Measurements from ENCODE around the gene FMO1.

The FMO1 gene

DNA sequence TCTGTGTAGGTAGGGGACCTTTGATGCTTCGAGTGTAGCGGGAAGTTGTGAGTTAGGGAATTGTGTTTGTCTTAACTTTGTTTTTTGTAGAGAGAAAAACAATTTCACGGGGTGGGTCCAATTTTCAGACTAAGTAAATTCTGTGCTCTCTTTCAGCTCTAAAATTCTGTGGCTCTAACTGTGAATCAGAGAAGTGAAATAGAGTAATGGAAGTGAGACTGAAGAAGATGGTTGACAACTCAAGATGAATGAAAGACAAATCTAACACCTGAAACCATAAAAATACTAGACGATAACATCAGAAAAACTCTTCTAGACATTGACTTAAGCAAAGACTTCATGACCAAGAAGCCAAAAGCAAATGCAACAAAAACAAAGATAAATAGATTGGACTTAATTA, 4.4 kb upstream of the FMO1 start:
- no peak for DNase-seq

- DNase-seq, result peak; percentile 30
Observed at GRCh38 chr1:171245458-171246064, 2.7 kb upstream of the FMO1 start.

GRCh38 chr1:171247501-171247900, 793 bp upstream of the FMO1 start:
- no peak for DNase-seq

GRCh38 chr1:171248841-171249240, 547 bp downstream of the FMO1 start:
- no peak for DNase-seq

GRCh38 chr1:171250263-171250662, 2.0 kb downstream of the FMO1 start:
- DNase-seq, result no peak

GRCh38 chr1:171251042-171251951, 3.0 kb downstream of the FMO1 start:
- DNase-seq, result peak; percentile 43

- no peak for DNase-seq
Observed at GRCh38 chr1:171251952-171252300, 3.6 kb downstream of the FMO1 start.

DNA sequence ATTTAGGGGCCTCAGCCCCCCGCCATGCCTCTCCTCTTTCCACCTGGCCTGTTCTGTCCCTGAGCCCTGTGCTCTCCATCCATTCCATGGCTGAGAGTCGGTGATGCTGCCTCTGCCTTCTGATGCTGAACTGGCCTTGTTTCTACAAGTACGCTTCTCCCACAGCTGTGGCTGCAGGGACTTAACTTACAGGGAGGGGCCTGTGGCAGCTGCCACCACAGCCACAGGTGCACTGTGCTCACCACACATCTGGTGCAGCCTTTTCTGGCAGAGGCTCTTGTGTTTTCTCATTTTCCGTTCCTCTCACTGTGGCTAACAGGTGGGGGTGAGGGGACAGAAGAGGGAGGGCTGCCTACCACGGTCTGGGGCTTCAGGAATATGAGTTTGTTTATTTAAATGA, 4.2 kb downstream of the FMO1 start:
- no peak for DNase-seq

DNA sequence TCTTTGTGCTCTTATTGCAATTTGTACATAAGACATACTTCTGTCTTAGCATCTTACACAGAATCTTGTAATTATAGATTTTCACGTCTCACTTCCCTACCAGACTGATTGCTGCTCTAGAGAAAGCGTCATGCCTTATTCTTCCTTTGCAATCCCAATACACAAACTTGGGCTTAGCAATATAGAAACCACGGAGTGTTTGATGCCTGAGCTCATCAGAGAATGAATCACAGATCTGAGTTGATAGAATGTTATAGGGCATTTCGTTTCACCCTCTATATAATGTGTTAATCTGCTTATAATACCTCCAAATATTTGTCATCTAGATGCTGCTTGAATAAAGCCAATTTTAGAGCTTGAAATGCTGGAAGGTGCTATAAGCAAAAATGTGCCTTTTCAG, 6.6 kb downstream of the FMO1 start:
- DNase-seq, result no peak

GRCh38 chr1:171256940-171257606, 8.8 kb downstream of the FMO1 start:
- DNase-seq, result no peak

DNA sequence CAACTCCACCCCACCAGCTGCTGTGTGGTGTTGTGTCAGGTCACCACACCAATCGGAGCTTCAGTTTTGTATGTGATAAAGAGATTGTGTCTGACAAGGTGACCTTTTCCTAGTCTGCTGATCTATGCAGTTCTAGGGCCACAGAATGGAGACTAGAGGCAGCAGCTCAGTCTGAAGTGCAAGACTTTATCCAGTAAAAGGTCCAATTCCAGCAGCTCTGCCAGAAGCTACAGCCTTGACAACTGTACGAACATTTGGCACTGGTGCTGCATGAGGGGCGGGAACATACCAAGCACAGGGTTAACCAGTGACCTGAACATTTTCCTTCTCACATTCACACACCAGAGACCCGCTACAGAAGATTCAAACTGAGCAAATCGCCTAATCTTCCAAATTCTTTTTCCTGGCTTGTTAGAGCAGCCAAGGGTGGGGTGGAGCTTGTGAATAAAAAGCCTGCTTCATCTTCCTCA, 9.3 kb downstream of the FMO1 start:
- no peak for DNase-seq

DNA sequence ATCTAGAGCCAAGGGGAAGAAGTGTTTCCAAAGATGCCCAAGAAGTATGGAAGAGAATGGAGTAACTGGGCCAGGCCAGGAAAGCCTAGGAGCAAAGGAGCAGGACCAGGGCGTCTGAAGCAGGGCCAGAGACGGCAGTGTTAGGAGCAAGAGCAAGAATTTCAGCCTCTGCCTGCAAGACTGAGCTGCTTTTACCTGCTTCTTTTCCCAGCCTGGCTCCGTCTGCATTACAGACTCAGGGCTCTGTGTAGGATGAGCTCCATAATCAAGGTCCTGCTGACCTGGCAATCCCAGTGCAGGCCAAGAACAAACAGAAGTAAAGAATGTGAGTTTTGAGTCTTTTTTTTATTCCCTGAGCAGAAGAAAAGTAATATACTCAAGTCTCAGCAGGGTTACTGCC, 10.1 kb downstream of the FMO1 start:
- DNase-seq, result no peak

DNA sequence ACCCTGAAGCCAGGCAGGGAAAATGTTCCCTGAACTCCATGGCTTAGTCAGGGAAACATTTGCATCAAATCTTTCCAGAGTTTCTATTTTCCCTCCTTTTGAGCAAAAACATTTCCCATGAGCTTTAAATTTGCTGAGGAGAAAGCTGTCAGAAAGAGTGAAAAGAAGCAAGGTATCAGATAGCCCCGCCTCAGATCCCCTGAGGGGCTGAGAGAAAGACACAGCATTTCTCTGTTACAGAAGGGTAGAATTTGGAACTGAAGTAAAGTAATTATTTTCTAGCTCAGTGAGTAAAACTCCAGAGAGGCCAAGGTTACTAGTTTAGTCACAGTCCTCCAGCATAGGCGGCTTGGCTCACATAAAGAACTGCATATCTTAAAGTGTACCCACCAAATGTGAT, 10.6 kb downstream of the FMO1 start:
- DNase-seq, result no peak

DNA sequence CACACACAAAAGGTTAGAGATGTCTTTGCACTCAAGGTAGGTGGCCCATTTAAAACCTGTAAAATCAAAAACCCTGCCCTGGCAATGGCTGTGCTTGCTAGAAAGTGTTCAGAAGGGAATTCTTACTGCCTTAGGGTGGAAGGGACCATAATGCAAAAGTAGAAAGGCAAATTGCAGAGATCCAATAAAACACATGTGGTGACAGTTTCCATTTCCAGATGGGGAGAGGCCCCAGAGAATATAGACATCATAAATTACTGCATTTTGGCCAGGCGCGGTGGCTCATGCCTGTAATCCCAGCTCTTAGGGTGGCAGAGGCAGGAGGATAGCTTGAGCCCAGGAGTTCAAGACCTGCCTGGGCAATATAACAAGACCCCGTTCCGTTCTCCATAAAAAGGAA, 13.0 kb downstream of the FMO1 start:
- no peak for DNase-seq

GRCh38 chr1:171263901-171264300, 15.6 kb downstream of the FMO1 start:
- DNase-seq, result no peak

- DNase-seq, result no peak
Observed at GRCh38 chr1:171265686-171266085, 17.4 kb downstream of the FMO1 start.

DNA sequence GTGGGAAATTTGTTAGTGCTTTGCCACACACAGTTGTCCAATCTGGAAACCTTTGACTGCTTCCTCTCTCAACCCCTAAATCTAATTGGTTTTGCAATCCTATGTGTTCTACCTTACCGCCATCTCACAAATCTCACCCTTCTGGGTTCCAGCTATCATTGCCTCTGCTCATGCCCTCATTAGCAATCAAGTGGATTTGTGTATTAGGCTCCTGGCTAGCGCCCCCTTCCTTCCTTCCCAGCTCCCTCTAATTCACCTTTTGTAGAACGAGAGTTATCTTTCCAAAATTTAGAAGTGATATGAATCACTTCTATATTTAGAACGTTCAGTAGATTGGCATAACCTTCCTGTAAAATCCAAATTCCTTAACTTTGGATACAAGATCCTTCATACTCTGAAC, 18.6 kb downstream of the FMO1 start:
- no peak for DNase-seq

GRCh38 chr1:171267391-171267790, 19.1 kb downstream of the FMO1 start:
- DNase-seq, result no peak

- DNase-seq, result no peak
Observed at GRCh38 chr1:171270806-171271205, 22.5 kb downstream of the FMO1 start.

- no peak for DNase-seq
Observed at GRCh38 chr1:171277534-171277933, 29.2 kb downstream of the FMO1 start.

DNA sequence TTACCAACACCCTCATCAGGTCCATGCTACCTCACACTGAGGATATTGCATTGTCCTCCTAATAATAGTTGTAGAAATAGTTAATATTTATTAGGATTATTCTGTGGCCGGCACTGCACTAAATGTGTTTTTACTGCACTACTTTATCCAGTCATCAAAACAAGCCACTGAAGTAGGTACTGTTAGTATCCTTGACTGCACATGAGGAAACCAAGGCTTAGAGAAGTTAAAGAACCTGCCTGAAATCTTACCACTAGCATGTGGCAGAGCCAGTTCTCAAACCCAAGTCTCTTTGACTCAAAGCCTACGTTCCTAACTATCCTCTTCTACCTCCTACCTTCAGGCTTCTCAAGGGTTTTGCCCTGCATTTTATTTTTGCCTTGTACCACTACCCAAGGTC, 30.9 kb downstream of the FMO1 start:
- no peak for DNase-seq

DNA sequence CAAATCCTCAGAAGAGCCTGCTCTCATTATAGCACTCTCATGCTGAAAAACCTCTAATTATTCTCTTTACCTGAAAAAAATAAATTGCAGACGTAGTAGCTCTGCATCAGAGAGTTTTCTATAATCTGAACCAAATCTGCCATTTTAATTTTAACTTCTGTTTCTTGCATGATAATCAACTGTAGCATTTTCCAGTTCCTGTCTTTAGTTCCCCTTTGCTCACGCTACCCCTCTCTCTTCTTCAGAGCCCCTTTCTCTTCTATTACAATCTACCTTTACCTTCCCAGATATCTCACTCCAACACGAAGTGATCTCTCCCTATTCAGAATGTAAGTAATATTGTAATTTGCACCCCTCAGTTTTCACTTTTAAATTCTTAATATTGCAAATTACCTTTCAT, 31.4 kb downstream of the FMO1 start:
- no peak for DNase-seq

GRCh38 chr1:171280599-171280998, 32.3 kb downstream of the FMO1 start:
- DNase-seq, result no peak
